Measurements from ENCODE around the gene CBFB. TPM values are rescaled to one million over a fixed set of nuclear protein-coding genes. Genes with fewer than 3 reads are reported as not detected.

The CBFB gene
- total and polyA plus RNA-seq, 2 donors = 19.3 to 62.5 TPM

DNA sequence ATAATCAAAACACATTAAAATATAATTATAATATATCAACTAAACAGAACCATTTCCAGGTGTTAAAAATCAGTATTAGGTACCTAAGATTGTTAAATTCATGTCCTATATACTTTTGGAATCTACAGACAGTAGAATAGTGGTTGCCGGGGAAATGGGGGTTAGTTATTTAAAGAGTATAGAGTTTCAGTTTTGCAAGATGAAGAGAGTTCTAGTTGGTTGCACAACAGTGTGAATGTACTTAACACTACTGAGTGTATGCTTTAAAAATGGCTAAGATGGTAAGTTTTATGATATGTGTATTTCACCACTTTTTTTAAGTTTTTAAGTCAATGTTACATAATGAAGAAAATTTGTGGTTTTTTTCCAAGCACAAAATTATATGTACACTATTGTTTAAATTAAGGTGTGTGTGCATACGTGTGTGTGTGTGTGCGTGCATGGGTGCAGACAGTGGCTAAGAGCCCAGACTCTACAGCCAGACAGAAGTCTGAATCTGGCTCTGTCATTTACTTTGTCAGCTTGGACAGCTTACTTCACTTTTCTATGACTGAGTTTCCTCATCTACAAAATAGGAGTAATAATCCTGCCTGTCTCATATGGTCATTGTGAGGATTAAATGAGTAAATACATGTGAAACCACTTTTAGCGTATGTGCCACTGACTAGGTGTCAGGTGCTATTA lies 55.5 kb downstream of the CBFB start:
- Histone ChIP-seq H3K4me1 (ENCODE audit: insufficient read depth) (no peaks in the 10 kb centered on the region), H3K36me3 (ENCODE audit: insufficient read depth) (no peaks in the 10 kb centered on the region), H3K4me3 (ENCODE audit: low read depth, low read length) (no peak overlapping the region), H3K27ac (ENCODE audit: low read depth) (no peak overlapping the region)
- no peak for DNase-seq (ENCODE audit: extremely low spot score)
- 94% methylated on average over 4 of the region's 4 CpGs for WGBS

DNA sequence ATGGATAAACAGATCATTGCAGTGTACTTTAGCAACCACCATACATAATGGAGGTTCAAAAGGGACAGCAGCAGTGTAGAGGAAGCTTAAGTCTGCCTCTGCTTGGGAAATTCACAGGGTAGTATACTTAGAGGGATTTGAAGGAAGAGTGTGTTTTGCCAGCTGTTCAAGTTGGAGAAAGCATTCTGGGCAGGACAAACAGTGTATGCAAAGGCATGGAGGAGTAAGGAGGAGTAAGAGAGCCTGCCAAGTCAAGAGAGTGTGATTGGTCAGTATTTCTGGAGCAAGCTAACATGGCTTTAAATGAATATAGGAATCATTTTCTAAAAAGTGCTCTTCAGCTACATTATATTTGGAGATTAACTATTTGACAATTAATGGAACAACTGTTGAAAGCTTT lies 57.9 kb downstream of the CBFB start:
- Histone ChIP-seq H3K4me1 (ENCODE audit: insufficient read depth) (no peaks in the 10 kb centered on the region), H3K27ac (ENCODE audit: low read depth) (no peak overlapping the region), H3K36me3 (ENCODE audit: insufficient read depth) (no peaks in the 10 kb centered on the region), H3K4me3 (ENCODE audit: low read depth, low read length) (no peak overlapping the region)
- DNase-seq (ENCODE audit: extremely low spot score) = no peak

DNA sequence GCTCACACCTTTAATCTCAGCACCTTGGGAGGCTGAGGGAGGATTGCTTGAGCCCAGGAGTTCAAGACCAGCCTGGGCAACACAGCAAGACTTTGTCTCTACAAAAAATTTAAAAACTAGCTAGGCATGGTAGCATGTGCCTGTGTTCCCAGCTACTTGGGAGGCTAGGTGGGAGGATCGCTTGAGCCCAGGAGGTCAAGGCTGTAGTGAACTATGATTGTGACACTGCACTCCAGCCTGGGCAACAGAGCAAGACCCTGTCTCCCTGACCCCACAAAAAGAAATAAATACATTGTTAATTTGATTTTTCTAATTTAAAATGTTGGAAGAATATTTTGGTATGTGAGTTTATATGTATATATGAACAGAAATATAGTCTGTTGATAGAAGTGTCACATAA lies 58.3 kb downstream of the CBFB start:
- H3K36me3 ChIP-seq (ENCODE audit: insufficient read depth) = no peaks in the 10 kb centered on the region
- no peak overlapping the region for H3K27ac ChIP-seq (ENCODE audit: low read depth)
- 97% methylated on average over 1 of the region's 1 CpG for WGBS
- no peak for DNase-seq (ENCODE audit: extremely low spot score)
- no peaks in the 10 kb centered on the region for H3K4me1 ChIP-seq (ENCODE audit: insufficient read depth)
- H3K4me3 ChIP-seq (ENCODE audit: low read depth, low read length) = no peak overlapping the region

DNA sequence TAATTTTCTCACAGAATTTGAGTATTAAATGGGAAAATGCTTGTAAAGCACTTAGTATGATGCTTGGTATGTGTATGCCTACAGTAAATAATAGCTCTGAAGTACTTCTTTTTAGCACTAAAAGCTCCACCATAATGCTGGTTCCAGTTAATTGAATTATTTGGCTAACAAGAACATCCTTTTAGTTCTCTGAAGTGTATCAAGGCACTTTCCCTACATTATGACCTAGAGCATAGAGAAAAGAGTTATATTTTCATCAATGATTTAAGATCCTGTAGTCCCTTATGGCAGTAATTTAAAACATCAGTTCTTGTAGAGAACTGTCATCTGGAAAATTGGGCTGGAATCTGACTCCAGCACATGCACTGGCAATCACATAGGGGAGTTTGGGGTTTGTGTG lies 58.9 kb downstream of the CBFB start:
- H3K4me3 ChIP-seq (ENCODE audit: low read depth, low read length) = no peak overlapping the region
- no peak for DNase-seq (ENCODE audit: extremely low spot score)
- no peak overlapping the region for H3K27ac ChIP-seq (ENCODE audit: low read depth)
- no peaks in the 10 kb centered on the region for H3K36me3 ChIP-seq (ENCODE audit: insufficient read depth)
- H3K4me1 ChIP-seq (ENCODE audit: insufficient read depth) = no peaks in the 10 kb centered on the region

DNA sequence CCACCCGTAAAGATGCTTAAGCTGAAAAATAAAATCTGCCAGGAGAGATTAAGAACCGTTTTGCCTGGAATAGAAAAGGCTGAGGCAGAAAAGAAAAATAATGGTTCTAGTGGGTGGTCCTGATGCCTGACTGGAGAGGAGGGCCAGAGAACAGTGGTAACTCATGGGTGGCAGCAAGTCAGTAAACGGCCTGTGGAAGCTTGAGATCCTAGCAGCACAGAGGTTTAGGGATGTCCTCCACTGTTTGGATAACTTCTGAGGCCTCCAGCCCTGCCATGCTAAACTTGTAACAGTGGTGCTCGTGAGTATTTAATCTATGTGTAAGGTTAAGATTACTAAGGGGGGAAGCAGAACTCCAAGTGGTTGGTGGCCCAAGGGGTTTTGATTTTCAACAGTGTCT lies 59.6 kb downstream of the CBFB start:
- no peak for DNase-seq (ENCODE audit: extremely low spot score)
- Histone ChIP-seq H3K27ac (ENCODE audit: low read depth) (no peak overlapping the region), H3K4me1 (ENCODE audit: insufficient read depth) (no peaks in the 10 kb centered on the region), H3K4me3 (ENCODE audit: low read depth, low read length) (no peak overlapping the region), H3K36me3 (ENCODE audit: insufficient read depth) (no peaks in the 10 kb centered on the region)
- WGBS = 57% methylated on average over 4 of the region's 4 CpGs

DNA sequence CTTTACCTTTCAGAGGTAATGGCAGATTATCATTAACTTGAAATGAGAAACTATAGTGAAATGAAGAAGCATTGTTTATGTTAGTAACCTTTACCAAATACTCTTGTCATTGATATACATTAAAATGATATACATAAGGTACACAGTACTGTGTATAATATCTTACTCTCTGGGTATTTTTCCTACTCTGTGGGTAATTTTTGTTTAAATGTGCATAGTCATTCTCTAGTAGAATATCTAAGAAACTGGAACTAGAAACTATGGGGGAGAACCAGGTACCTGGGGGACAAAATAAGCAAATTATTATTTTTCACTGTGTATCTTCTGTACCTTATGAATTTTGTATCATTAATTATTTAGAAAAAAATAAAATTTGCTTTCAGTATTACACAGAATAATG lies 60.2 kb downstream of the CBFB start:
- H3K4me1 ChIP-seq (ENCODE audit: insufficient read depth) = no peaks in the 10 kb centered on the region
- DNase-seq (ENCODE audit: extremely low spot score) = no peak
- H3K4me3 ChIP-seq (ENCODE audit: low read depth, low read length) = no peak overlapping the region
- no peaks in the 10 kb centered on the region for H3K36me3 ChIP-seq (ENCODE audit: insufficient read depth)
- H3K27ac ChIP-seq (ENCODE audit: low read depth) = no peak overlapping the region

DNA sequence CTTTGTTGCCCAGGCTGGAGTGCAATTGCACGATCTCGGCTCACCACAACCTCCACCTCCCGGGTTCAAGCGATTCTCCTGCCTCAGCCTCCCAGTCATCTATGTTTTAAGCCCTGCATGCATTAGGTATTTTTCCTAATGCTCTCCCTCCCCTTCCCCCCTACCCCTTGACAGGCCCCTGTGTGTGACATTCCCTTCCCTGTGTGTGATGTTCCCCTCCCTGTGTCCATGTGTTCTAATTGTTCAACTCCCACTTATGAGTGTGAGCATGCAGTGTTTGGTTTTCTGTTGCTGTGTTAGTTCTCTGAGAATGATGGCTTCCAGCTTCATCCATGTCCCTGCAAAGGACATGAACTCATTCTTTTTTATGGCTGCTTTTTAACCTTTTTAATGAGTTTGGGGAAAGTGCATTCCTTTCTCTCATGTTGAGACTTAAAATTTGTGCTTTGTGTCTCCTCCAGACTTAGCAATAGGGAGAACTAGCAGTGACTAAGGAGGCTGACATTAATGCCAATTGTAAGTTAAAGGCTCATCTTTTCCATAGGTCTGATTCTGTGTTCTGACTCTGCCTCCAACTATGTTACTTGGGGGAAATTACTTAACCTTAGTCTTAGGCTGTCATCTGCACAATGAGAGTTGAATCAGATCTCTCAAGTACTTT lies 63.1 kb downstream of the CBFB start:
- no peaks in the 10 kb centered on the region for H3K4me1 ChIP-seq (ENCODE audit: insufficient read depth)
- no peak overlapping the region for H3K4me3 ChIP-seq (ENCODE audit: low read depth, low read length)
- no peak for DNase-seq (ENCODE audit: extremely low spot score)
- no peak overlapping the region for H3K27ac ChIP-seq (ENCODE audit: low read depth)
- WGBS = 80% methylated on average over 4 of the region's 4 CpGs
- H3K36me3 ChIP-seq (ENCODE audit: insufficient read depth) = no peaks in the 10 kb centered on the region

DNA sequence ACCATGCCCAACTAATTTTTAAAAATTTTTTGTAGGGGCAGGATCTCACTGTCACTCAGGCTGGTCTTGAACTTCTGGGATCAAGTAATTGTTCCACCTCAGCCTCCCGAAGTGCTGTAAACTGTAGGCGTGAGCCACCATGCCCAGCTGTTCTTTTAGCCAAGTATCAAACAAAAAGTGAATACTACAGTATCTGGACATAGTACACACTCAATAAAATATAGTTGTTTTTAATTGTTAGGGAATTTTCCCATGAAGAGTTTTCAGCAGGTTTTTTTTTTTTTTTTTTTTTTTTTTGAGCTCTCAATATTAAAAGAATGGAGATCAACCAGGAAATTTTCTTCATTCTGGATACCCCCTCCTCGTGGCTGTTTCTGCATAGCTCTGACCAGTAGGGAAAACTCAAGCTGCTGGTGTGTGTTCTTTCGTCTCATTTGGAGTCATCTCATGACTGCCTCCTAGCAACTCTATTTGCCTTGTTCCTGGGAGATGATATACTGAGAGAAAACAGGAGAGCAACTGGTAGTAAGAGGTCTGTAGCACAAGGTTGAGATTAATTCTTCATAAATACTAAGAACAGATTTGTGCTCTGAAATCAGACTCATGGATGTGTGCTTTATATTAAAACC lies 64.3 kb downstream of the CBFB start:
- no peaks in the 10 kb centered on the region for H3K4me1 ChIP-seq (ENCODE audit: insufficient read depth)
- 91% methylated on average over 4 of the region's 4 CpGs for WGBS
- no peak overlapping the region for H3K27ac ChIP-seq (ENCODE audit: low read depth)
- no peaks in the 10 kb centered on the region for H3K36me3 ChIP-seq (ENCODE audit: insufficient read depth)
- DNase-seq (ENCODE audit: extremely low spot score) = no peak
- H3K4me3 ChIP-seq (ENCODE audit: low read depth, low read length) = no peak overlapping the region

DNA sequence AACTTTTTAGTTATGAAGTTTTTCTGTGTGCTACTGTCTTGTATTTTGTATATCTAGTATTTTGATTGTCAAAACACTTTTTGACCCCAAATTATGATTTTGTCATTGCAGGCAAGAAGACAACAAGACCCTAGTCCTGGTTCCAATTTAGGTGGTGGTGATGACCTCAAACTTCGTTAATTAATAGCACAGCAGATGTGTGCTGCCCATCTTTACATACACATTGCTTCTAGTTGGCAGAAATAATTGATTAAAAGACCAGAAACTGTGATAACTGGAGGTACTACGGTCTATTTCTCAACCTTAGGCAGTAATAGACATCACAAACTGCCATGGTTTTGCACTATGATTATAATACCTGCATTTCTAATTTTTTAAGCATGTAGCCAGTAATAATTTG lies 69.7 kb downstream of the CBFB start:
- Histone ChIP-seq H3K4me3 (ENCODE audit: low read depth, low read length) (no peak overlapping the region), H3K27ac (ENCODE audit: low read depth) (no peak overlapping the region), H3K4me1 (ENCODE audit: insufficient read depth) (no peaks in the 10 kb centered on the region), H3K36me3 (ENCODE audit: insufficient read depth) (no peaks in the 10 kb centered on the region)
- 94% methylated on average over 2 of the region's 2 CpGs for WGBS
- DNase-seq (ENCODE audit: extremely low spot score) = no peak

DNA sequence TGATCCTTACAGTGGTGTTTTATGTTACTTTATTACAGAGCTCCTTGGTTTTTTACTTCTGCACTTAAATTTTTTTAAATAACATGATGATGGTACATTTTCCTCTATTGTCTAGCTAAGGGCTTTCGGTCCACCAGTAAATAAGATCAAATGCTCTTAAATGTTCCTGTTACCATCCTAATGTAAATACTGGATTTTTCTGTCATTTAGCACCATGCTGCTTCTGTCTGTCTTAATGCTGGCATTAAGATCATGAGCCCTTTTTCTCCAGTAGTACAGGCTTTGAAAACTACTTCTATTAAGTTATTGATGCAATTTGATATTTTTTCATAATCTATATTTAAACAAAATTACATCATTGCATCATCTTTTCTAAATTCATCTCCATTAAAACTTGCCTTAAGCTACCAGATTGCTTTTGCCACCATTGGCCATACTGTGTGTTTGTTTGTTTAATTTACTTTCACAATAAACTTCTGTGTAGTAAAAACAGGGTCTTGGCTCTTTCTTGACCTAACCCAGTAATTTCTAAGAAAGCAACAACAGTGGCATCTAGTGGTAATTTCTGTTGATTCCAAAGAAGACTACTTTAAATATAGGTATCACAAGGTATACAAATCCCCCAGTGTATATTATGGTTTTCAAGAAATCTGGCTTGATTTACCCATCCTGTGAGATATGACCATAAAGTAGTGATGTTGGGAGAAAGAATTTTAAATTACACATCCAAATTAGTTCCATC lies 71.8 kb downstream of the CBFB start:
- Histone ChIP-seq H3K4me1 (ENCODE audit: insufficient read depth) (no peaks in the 10 kb centered on the region), H3K36me3 (ENCODE audit: insufficient read depth) (no peaks in the 10 kb centered on the region), H3K27ac (ENCODE audit: low read depth) (no peak overlapping the region), H3K4me3 (ENCODE audit: low read depth, low read length) (no peak overlapping the region)
- WGBS = 90% methylated on average over 1 of the region's 1 CpG
- no peak for DNase-seq (ENCODE audit: extremely low spot score)

DNA sequence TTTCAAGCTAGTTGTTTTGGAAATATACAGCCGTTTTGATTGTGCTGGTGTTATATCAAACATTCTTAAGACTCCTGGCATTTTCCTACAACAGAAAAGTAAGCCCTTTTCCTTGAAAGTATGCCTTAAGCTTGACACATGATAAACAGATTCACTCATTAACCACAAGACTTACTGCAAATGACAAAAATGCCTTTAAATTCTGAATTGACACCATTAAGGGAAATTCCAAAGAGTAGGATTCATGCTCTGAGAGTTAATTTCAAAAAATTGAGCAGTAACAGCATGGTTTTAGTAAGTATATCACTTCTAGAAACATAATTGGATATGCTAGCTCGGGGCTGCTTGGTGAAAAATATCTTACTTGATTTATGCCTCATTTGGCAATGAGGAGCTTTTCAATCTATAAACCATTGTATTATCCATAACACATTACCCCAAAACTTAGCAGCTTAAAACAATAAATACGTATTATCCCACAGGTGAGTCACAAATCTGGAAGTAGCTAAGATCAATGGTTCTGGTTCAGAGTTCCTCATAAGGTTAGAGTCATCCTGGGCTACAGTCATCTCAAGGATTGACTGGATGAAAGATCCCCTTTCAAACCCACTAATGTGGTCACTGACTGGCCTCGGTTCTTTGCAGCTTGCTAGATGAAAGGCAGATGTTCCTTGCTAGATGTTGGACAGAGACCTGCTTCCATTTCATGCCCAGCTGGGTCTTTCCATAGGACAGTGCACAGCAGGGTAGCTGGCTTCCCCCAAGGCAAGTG lies 72.5 kb downstream of the CBFB start:
- Histone ChIP-seq H3K36me3 (ENCODE audit: insufficient read depth) (no peaks in the 10 kb centered on the region), H3K4me3 (ENCODE audit: low read depth, low read length) (no peak overlapping the region), H3K27ac (ENCODE audit: low read depth) (no peak overlapping the region), H3K4me1 (ENCODE audit: insufficient read depth) (no peaks in the 10 kb centered on the region)
- DNase-seq (ENCODE audit: extremely low spot score) = no peak
- WGBS = 84% methylated on average over 4 of the region's 4 CpGs

DNA sequence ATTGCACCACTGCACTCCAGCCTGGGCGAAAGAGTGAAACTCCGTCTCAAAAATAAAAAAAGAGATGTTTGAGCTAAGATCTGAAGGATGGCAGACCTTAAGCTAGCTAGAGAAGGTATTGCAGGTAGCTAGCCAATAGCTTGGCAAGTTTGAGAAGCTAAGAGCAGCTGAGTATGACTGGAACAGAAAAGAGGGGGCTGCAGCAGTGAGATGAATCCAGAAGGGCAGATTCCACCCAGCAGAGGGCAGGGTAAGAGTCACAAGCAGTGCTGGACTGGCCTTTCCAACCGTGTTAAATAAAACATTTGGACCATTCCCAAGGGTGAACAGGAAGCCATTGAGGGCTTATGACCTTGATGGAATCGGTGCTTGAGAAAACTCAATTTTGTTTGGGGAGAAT lies 75.1 kb downstream of the CBFB start:
- no peak for DNase-seq (ENCODE audit: extremely low spot score)
- Histone ChIP-seq H3K4me1 (ENCODE audit: insufficient read depth) (no peaks in the 10 kb centered on the region), H3K4me3 (ENCODE audit: low read depth, low read length) (no peak overlapping the region), H3K36me3 (ENCODE audit: insufficient read depth) (no peaks in the 10 kb centered on the region), H3K27ac (ENCODE audit: low read depth) (no peak overlapping the region)
- 65% methylated on average over 4 of the region's 4 CpGs for WGBS

DNA sequence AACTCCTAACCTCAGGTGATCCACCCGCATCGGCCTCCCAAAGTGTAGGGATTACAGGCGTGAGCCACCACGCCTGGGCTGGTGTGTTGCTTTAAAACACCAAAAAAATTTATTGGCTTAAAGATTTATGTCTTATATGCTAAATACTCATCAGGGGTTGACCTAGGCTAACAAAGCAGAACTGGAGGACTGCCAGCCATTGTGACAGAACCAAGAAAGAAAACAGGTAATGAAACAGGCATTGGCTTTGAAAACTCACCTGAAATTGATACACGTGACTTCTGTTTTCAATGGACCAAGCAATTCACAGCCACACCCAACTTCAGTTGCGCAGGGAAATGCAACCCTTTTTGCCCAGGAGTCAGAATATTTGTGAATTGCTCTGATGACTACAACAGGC lies 75.9 kb downstream of the CBFB start:
- Histone ChIP-seq H3K36me3 (ENCODE audit: insufficient read depth) (no peaks in the 10 kb centered on the region), H3K4me3 (ENCODE audit: low read depth, low read length) (no peak overlapping the region), H3K27ac (ENCODE audit: low read depth) (no peak overlapping the region), H3K4me1 (ENCODE audit: insufficient read depth) (no peaks in the 10 kb centered on the region)
- DNase-seq (ENCODE audit: extremely low spot score) = no peak
- 82% methylated on average over 6 of the region's 6 CpGs for WGBS

Data from urinary bladder (tissue), 4 donors.